Measurements from ENCODE around the gene CGNL1. TPM values are rescaled to one million over a fixed set of nuclear protein-coding genes. Genes with fewer than 3 reads are reported as not detected.

The CGNL1 gene
- total and polyA plus RNA-seq, 10 of the 15 experiments (the other 5 are each of a cell fraction or from before 2014, with no cell fraction given), result under 0.01 to 0.27 (median 0.04) TPM; not detected in 3

GRCh38 chr15:57393061-57393460, 16.8 kb downstream of the CGNL1 start:
- Histone ChIP-seq H3K4me1 (ENCODE audit: control insufficient read depth, insufficient read depth, low read length) (no peaks in the 10 kb centered on the region), H2AFZ (ENCODE audit: control insufficient read depth, low read depth, low read length) (no peak overlapping the region), H3K4me3 (no peak overlapping the region), H3K36me3 (ENCODE audit: control insufficient read depth in 2 of 2, insufficient read depth in 2 of 2, low read length in 1 of 2) (no peaks in the 10 kb centered on the region), H4K20me1 (ENCODE audit: control insufficient read depth, insufficient read depth) (no peaks in the 10 kb centered on the region), H3K4me2 (ENCODE audit: control insufficient read depth, insufficient read depth) (no peak overlapping the region), H3K79me2 (ENCODE audit: control insufficient read depth, insufficient read depth, low read length) (no peaks in the 10 kb centered on the region), H3K9me3 (replicated peaks; ENCODE audit: control insufficient read depth, insufficient read depth, low read length) (no peaks in the 10 kb centered on the region), H3K27ac (ENCODE audit: control insufficient read depth, insufficient read depth) (no peak overlapping the region), H3K9ac (ENCODE audit: control insufficient read depth, insufficient read depth, low read length) (no peak overlapping the region), H3K27me3 (replicated peaks in 1 of 2; ENCODE audit: control insufficient read depth in 2 of 2, insufficient read depth in 2 of 2, low read length in 1 of 2) (peaks cover 0 to 2% of the 10 kb centered on the region in 2 experiments; a peak in 1 of 4 replicates)
- no TSS peak for BruUV-seq (replicated peaks)
- no peak for FAIRE-seq
- in situ Hi-C loops (cut with MboI), result no loop called here
- 42% methylated on average over 2 of the region's 2 CpGs for WGBS (ENCODE audit: insufficient coverage, insufficient replicate concordance, low lambda C conversion rate, missing lambda C conversion rate)
- ChIA-PET POLR2A (no interaction called here), CTCF (no interaction called here), RAD21 (ENCODE audit: unreplicated experiment) (no interaction called here), SMC1A (ENCODE audit: uncharacterized antibody, unreplicated experiment) (no interaction called here)
- no peak for ATAC-seq
- no peak for TF ChIP-seq RCOR1 (conservative IDR thresholded peaks at IDR 0.05; ENCODE audit: low read depth, low read length)
- TF ChIP-seq SMAD5 (IDR thresholded peaks at IDR 0.05; ENCODE audit: low read depth), result no peak
- no peak for TF ChIP-seq MTA2 (IDR thresholded peaks at IDR 0.05; ENCODE audit: low read depth)
- TF ChIP-seq, protein P1, sequence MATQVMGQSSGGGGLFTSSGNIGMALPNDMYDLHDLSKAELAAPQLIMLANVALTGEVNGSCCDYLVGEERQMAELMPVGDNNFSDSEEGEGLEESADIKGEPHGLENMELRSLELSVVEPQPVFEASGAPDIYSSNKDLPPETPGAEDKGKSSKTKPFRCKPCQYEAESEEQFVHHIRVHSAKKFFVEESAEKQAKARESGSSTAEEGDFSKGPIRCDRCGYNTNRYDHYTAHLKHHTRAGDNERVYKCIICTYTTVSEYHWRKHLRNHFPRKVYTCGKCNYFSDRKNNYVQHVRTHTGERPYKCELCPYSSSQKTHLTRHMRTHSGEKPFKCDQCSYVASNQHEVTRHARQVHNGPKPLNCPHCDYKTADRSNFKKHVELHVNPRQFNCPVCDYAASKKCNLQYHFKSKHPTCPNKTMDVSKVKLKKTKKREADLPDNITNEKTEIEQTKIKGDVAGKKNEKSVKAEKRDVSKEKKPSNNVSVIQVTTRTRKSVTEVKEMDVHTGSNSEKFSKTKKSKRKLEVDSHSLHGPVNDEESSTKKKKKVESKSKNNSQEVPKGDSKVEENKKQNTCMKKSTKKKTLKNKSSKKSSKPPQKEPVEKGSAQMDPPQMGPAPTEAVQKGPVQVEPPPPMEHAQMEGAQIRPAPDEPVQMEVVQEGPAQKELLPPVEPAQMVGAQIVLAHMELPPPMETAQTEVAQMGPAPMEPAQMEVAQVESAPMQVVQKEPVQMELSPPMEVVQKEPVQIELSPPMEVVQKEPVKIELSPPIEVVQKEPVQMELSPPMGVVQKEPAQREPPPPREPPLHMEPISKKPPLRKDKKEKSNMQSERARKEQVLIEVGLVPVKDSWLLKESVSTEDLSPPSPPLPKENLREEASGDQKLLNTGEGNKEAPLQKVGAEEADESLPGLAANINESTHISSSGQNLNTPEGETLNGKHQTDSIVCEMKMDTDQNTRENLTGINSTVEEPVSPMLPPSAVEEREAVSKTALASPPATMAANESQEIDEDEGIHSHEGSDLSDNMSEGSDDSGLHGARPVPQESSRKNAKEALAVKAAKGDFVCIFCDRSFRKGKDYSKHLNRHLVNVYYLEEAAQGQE (IDR thresholded peaks at IDR 0.05; ENCODE audit: low read depth, low read length), result no peak
- TF ChIP-seq JUNB (IDR thresholded peaks at IDR 0.05), result no peak
- no peak for TF ChIP-seq CBX3 (IDR thresholded peaks at IDR 0.05; ENCODE audit: borderline replicate concordance, low read depth)
- no peak for TF ChIP-seq POLR2A (IDR thresholded peaks at IDR 0.05; ENCODE audit: low read depth, low read length)
- no peak for TF ChIP-seq JUND (IDR thresholded peaks at IDR 0.05; ENCODE audit: low read depth, low read length)
- TF ChIP-seq SMC3 (IDR thresholded peaks at IDR 0.05; ENCODE audit: borderline replicate concordance, low read length), result no peak
- no peak for TF ChIP-seq ZNF24 (IDR thresholded peaks at IDR 0.05)
- TF ChIP-seq TBL1XR1 (IDR thresholded peaks at IDR 0.05; ENCODE audit: low read depth, low read length), result no peak
- TF ChIP-seq CHD1 (IDR thresholded peaks at IDR 0.05; ENCODE audit: low read depth, low read length), result no peak
- no peak for TF ChIP-seq KDM1A (IDR thresholded peaks at IDR 0.05; ENCODE audit: borderline replicate concordance)
- TF ChIP-seq YY1 (IDR thresholded peaks at IDR 0.05; ENCODE audit: low read depth, low read length), result no peak
- DNase-seq (ENCODE audit: low read depth, low spot score), result no peak
- intact Hi-C loops (cut with micrococcal nuclease; ENCODE audit: unreplicated experiment), result no loop called here

Measured in GM12878 (cell line).